Upper lobe of right lung (tissue), 1 donor: ENCODE results near the gene ANKRD31. TPM values are rescaled to one million over a fixed set of nuclear protein-coding genes. Genes with fewer than 3 reads are reported as not detected.

ENCODE experiments used
- ATAC-seq: fragments of 200-7000 bp; cut with Tn5 transposase; one replicate; pipeline ENCODE4 v1.9.1; 2020; ENCODE audit warnings: mild to moderate bottlenecking, moderate library complexity
- DNase-seq: peaks from one replicate; pipeline ENCODE4 v3.0.0-alpha.2; 2020
- H3K27ac ChIP-seq: fragments of 200-600 bp; one replicate; pipeline ENCODE4 v1.8.0; 2022
- H3K27me3 ChIP-seq: fragments of 200-600 bp; one replicate; pipeline ENCODE4 v1.8.0; 2022; ENCODE audit warnings: mild to moderate bottlenecking
- H3K36me3 ChIP-seq: fragments of 200-600 bp; one replicate; pipeline ENCODE4 v1.8.0; 2022
- H3K4me1 ChIP-seq: fragments of 200-600 bp; one replicate; pipeline ENCODE4 v1.8.0; 2022
- H3K4me3 ChIP-seq: fragments of 200-600 bp; one replicate; pipeline ENCODE4 v1.8.0; 2022; ENCODE audit warnings: mild to moderate bottlenecking
- H3K9me3 ChIP-seq: fragments of 200-600 bp; one replicate; pipeline ENCODE4 v1.8.0; 2022
- intact Hi-C: fragments of 100-400 bp; cut with DNase I; formaldehyde crosslinking; loops from one replicate; pipeline ENCODE4 v1.11.0; 2022
- total RNA-seq: library from RNA; stranded (reverse); fragmentation: NEBNext Ultra II Directional; extraction: Animal tissue kit (Norgen Biotek cat#: 25700); gene quantifications from one replicate; pipeline ENCODE4 v1.2.1, GENCODE V29; 2021
- TF ChIP-seq, protein P1 (sequence below): fragments of 200-600 bp; IDR thresholded peaks from one replicate; pipeline ENCODE4 v1.8.0; 2022; ENCODE audit warnings: antibody characterized with exemption
- donor health status: DM: no; HTN: yes; CAD: no; lungs with severe emphysema.

Gene ANKRD31
- total RNA-seq, 1 donor from 2014 or later, result 0.14 TPM

DNA sequence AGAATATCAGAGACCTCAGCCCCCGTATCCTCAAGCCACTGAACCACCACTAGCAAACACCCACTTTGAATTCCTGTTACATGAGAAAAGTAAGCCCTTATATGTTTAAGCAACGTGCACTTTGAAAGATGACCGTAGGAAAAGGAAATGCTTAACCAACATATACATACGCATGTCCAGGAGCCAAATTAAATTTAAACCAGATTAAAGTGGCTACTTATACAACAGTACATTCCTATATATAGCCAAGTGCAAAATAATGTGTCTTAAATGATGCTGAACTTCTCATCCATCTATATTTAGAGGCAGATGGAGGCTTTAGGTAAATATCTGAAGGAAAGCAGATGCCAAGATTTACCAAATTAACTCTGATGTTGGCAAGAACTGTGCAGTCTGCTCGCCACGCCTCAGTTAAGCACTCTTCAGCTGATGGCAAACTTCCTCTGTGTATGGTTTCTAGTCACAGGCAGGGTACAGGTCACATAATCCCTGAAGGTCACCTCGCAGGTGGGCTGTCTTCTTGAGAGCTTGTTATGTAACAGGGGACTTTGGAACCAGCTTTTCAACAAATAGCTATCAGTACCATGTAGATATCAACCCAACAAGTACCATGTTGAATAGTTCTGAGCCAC, 192.9 kb downstream of the ANKRD31 start:
- Histone ChIP-seq H3K4me3 (no peak overlapping the region), H3K9me3 (no peaks in the 10 kb centered on the region), H3K27ac (no peak overlapping the region), H3K36me3 (no peaks in the 10 kb centered on the region), H3K27me3 (no peaks in the 10 kb centered on the region), H3K4me1 (no peaks in the 10 kb centered on the region)
- TF ChIP-seq, protein P1, sequence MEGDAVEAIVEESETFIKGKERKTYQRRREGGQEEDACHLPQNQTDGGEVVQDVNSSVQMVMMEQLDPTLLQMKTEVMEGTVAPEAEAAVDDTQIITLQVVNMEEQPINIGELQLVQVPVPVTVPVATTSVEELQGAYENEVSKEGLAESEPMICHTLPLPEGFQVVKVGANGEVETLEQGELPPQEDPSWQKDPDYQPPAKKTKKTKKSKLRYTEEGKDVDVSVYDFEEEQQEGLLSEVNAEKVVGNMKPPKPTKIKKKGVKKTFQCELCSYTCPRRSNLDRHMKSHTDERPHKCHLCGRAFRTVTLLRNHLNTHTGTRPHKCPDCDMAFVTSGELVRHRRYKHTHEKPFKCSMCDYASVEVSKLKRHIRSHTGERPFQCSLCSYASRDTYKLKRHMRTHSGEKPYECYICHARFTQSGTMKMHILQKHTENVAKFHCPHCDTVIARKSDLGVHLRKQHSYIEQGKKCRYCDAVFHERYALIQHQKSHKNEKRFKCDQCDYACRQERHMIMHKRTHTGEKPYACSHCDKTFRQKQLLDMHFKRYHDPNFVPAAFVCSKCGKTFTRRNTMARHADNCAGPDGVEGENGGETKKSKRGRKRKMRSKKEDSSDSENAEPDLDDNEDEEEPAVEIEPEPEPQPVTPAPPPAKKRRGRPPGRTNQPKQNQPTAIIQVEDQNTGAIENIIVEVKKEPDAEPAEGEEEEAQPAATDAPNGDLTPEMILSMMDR, result no peak
- peak; percentile 22 for ATAC-seq
- intact Hi-C loops, result no loop called here
- DNase-seq, result no peak

- H3K4me3 ChIP-seq, result no peak overlapping the region
- H3K4me1 ChIP-seq, result no peaks in the 10 kb centered on the region
- H3K9me3 ChIP-seq, result no peaks in the 10 kb centered on the region
- no peaks in the 10 kb centered on the region for H3K36me3 ChIP-seq
- no peaks in the 10 kb centered on the region for H3K27me3 ChIP-seq
- ATAC-seq (no peak), DNase-seq (no peak)
- intact Hi-C loops, result no loop called here
- H3K27ac ChIP-seq, result no peak overlapping the region
- TF ChIP-seq, protein P1, result no peak
Observed at GRCh38 chr5:75042522-75042921, 194.2 kb downstream of the ANKRD31 start.

DNA sequence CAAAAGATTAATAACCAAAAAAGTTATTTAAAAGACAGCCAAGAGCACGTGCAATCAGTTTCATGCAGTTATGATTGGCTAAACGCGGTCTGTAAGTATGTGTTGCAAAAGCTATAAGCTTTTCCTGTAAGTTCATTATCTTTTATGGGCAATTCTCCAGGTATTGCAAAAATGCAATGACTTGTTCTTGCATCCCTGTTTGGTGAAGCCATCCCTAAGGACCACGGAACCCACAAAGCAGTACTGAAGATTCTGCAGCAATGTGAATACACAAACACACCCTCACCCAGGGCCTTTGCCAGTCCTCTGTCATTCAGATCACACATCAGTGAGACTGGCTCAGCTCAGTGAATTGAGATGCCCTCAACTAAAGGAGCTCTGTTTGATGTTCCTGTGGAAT, 195.7 kb downstream of the ANKRD31 start:
- no peaks in the 10 kb centered on the region for H3K36me3 ChIP-seq
- H3K27me3 ChIP-seq, result no peaks in the 10 kb centered on the region
- TF ChIP-seq, protein P1, result no peak
- H3K9me3 ChIP-seq, result no peaks in the 10 kb centered on the region
- ATAC-seq (no peak), DNase-seq (no peak)
- no peak overlapping the region for H3K4me3 ChIP-seq
- H3K27ac ChIP-seq, result no peak overlapping the region
- H3K4me1 ChIP-seq, result no peaks in the 10 kb centered on the region
- intact Hi-C loops, result no loop called here

DNA sequence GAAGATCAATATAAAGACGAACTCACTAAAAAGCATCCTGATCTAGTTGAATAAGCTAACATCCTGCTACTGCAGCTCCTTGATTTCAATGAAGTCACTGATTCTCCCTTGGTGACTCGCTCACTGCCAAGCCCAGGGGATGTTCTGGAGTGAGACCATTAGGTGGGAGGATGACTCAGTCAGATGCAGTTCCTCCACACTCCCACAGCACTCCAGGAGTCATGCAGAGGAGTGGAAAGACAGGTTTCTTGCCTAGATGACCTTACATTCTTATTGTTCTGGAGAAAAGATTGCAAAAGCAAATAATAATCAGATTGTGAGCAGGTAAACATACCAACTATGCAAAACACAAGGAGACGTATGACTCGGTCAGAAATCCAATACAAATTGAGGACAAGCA, 199.6 kb downstream of the ANKRD31 start:
- DNase-seq, result no peak
- no peak overlapping the region for H3K27ac ChIP-seq

DNA sequence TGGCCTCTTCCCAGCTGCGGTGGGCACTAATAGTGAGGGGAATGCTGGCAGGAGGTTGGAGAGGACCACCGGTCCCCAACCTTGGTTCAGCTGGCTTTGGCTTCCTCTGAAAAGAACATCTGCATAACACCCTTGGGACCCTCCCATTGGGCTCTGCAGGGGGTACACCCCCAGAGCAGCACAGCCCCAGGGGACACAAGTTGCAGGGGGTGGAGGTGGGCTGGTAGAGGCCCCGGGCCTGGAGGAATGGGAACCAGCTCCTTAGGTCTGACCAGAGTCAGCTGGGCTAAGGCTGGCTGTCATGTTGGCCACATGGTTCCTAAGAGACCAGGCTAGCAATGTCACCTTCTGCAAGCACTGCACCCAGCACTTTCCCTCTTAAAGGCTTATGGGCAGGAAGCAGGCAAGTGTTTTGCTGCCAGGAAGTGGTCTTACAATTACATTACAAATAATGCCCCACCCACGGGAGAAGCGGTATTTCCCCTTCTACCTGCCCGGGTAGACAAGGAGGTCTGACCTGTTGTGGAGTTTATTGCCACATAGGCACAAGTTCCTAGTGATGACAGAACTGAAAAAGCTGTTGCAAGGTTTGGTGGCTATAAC, 202.4 kb downstream of the ANKRD31 start:
- Histone ChIP-seq H3K4me1 (no peaks in the 10 kb centered on the region), H3K36me3 (no peaks in the 10 kb centered on the region), H3K4me3 (no peak overlapping the region), H3K27ac (peak overlapping the region; percentile 47), H3K27me3 (no peaks in the 10 kb centered on the region), H3K9me3 (no peaks in the 10 kb centered on the region)
- no peak for DNase-seq
- intact Hi-C loops, result no loop called here
- TF ChIP-seq, protein P1, result no peak
- peak; percentile 85 for ATAC-seq

More for the DNA sequence above, 199.6 kb downstream of the ANKRD31 start:
- no peaks in the 10 kb centered on the region for H3K36me3 ChIP-seq
- H3K4me1 ChIP-seq, result no peaks in the 10 kb centered on the region
- no peaks in the 10 kb centered on the region for H3K27me3 ChIP-seq
- intact Hi-C loops, result no loop called here
- H3K4me3 ChIP-seq, result no peak overlapping the region
- peak; percentile 78 for ATAC-seq
- H3K9me3 ChIP-seq, result no peaks in the 10 kb centered on the region
- TF ChIP-seq, protein P1, result no peak
